Measurements from ENCODE around the gene PCDHA11. TPM values are rescaled to one million over a fixed set of nuclear protein-coding genes. Genes with fewer than 3 reads are reported as not detected.

Gene PCDHA11
- total RNA-seq, 1 experiment from 2014 or later, result not detected

GRCh38 chr5:140855772-140856674 lies 12.7 kb upstream of the PCDHA11 start, which contains the start of gene PCDHA10:
Gene PCDHA10 (plus strand): TSS chr5:140855897. CDS start chr5:140856049, 152 bp downstream.
- peaks cover 27% of the 10 kb centered on the region for H3K9me3 Mint-ChIP-seq (ENCODE audit: unreplicated experiment)
- no peak within 1 kb of the TSS for H3K4me3 ChIP-seq (ENCODE audit: low read depth, low read length)
- no peaks in the 10 kb centered on the region for H3K4me1 Mint-ChIP-seq (ENCODE audit: low read depth, unreplicated experiment)
- no peaks in the 10 kb centered on the region for H3K27me3 ChIP-seq (replicated peaks; ENCODE audit: control insufficient read depth, insufficient read depth, low read length)
- H3K27ac Mint-ChIP-seq (ENCODE audit: unreplicated experiment), result no peak within 1 kb of the TSS
- no peaks in the 10 kb centered on the region for H3K36me3 ChIP-seq (ENCODE audit: control insufficient read depth, insufficient read depth, low read length)
- DNase-seq, result no peak
- ChIA-PET CTCF (interaction anchor here (0.6 kb wide), 1 partner anchor 176 kb away, joined by 3 read pairs; no protein-coding TSS in a partner anchor), POLR2A (no interaction called here)
- H3K4me1 ChIP-seq, result 0 out of 2 replicates have a peak, but pooled peaks cover 4% of the 10 kb centered on the region
- intact Hi-C loops (cut with micrococcal nuclease; ENCODE audit: unreplicated experiment), result loop anchor here (1.0 kb wide), 1 partner anchor 185 kb away; no protein-coding TSS in a partner anchor
- no peaks in the 10 kb centered on the region for H3K27me3 Mint-ChIP-seq (ENCODE audit: insufficient read depth, unreplicated experiment)
- H3K36me3 Mint-ChIP-seq (ENCODE audit: insufficient read depth, unreplicated experiment), result no peaks in the 10 kb centered on the region
- H3K4me3 Mint-ChIP-seq (ENCODE audit: unreplicated experiment), result no peak within 1 kb of the TSS
- BruUV-seq (replicated peaks), result no TSS peak
- H3K9me3 ChIP-seq, result 0 out of 2 replicates have a peak, but pooled peaks cover 7% of the 10 kb centered on the region
- no peak for TF ChIP-seq CTCF (IDR thresholded peaks at IDR 0.05; ENCODE audit: insufficient read depth in 1 of 2, low read depth in 1 of 2, low read length in 1 of 2, severe bottlenecking in 1 of 2, unreplicated experiment in 1 of 2)

GRCh38 chr5:140857177-140857986 lies 11.4 kb upstream of the PCDHA11 start:
- no TSS peak for BruUV-seq (replicated peaks)
- ChIA-PET CTCF (no interaction called here), POLR2A (no interaction called here)
- Mint-ChIP-seq H3K27me3 (ENCODE audit: insufficient read depth, unreplicated experiment) (no peaks in the 10 kb centered on the region), H3K4me1 (ENCODE audit: low read depth, unreplicated experiment) (no peaks in the 10 kb centered on the region), H3K27ac (ENCODE audit: unreplicated experiment) (no peak overlapping the region), H3K9me3 (ENCODE audit: unreplicated experiment) (peaks cover 27% of the 10 kb centered on the region), H3K36me3 (ENCODE audit: insufficient read depth, unreplicated experiment) (no peaks in the 10 kb centered on the region), H3K4me3 (ENCODE audit: unreplicated experiment) (no peak overlapping the region)
- H3K4me3 ChIP-seq (ENCODE audit: low read depth, low read length), result no peak overlapping the region
- 0 out of 2 replicates have a peak, but pooled peaks cover 4% of the 10 kb centered on the region for H3K4me1 ChIP-seq
- no peaks in the 10 kb centered on the region for H3K27me3 ChIP-seq (replicated peaks; ENCODE audit: control insufficient read depth, insufficient read depth, low read length)
- no peaks in the 10 kb centered on the region for H3K36me3 ChIP-seq (ENCODE audit: control insufficient read depth, insufficient read depth, low read length)
- H3K9me3 ChIP-seq, result 0 out of 2 replicates have a peak, but pooled peaks cover 7% of the 10 kb centered on the region
- TF ChIP-seq CTCF (IDR thresholded peaks at IDR 0.05; ENCODE audit: insufficient read depth in 1 of 2, low read depth in 1 of 2, low read length in 1 of 2, severe bottlenecking in 1 of 2, unreplicated experiment in 1 of 2), result no peak
- no peak for DNase-seq
- intact Hi-C loops (cut with micrococcal nuclease; ENCODE audit: unreplicated experiment), result no loop called here

- Histone ChIP-seq H3K9me3 (0 out of 2 replicates have a peak, but pooled peaks cover 7% of the 10 kb centered on the region), H3K27me3 (replicated peaks; ENCODE audit: control insufficient read depth, insufficient read depth, low read length) (no peaks in the 10 kb centered on the region), H3K4me1 (0 out of 2 replicates have a peak, but pooled peaks cover 4% of the 10 kb centered on the region), H3K36me3 (ENCODE audit: control insufficient read depth, insufficient read depth, low read length) (no peaks in the 10 kb centered on the region), H3K4me3 (ENCODE audit: low read depth, low read length) (no peak overlapping the region)
- no TSS peak for BruUV-seq (replicated peaks)
- Mint-ChIP-seq H3K36me3 (ENCODE audit: insufficient read depth, unreplicated experiment) (no peaks in the 10 kb centered on the region), H3K9me3 (ENCODE audit: unreplicated experiment) (peaks cover 27% of the 10 kb centered on the region), H3K27me3 (ENCODE audit: insufficient read depth, unreplicated experiment) (no peaks in the 10 kb centered on the region), H3K4me1 (ENCODE audit: low read depth, unreplicated experiment) (no peaks in the 10 kb centered on the region), H3K4me3 (ENCODE audit: unreplicated experiment) (no peak overlapping the region), H3K27ac (ENCODE audit: unreplicated experiment) (no peak overlapping the region)
- no peak for DNase-seq
- intact Hi-C loops (cut with micrococcal nuclease; ENCODE audit: unreplicated experiment), result no loop called here
- POLR2A ChIA-PET, result no interaction called here
- TF ChIP-seq CTCF (IDR thresholded peaks at IDR 0.05; ENCODE audit: insufficient read depth in 1 of 2, low read depth in 1 of 2, low read length in 1 of 2, severe bottlenecking in 1 of 2, unreplicated experiment in 1 of 2), result no peak
- CTCF ChIA-PET, result no interaction called here
Measured at GRCh38 chr5:140857987-140858240, 10.8 kb upstream of the PCDHA11 start.

All from Caco-2 (cell line).